ENCODE data around the gene SYT1.

- TF ChIP-seq POLR2A (IDR thresholded peaks at IDR 0.05; ENCODE audit: low read depth, low read length): no peak
- TF ChIP-seq EZH2 (IDR thresholded peaks at IDR 0.05; ENCODE audit: borderline replicate concordance, low read depth, low read length, severe bottlenecking): no peak
- TF ChIP-seq CTCF (IDR thresholded peaks at IDR 0.05; ENCODE audit: extremely low read depth in 1 of 2, insufficient read depth in 1 of 2, low read depth in 1 of 2, low read length in 2 of 2): no peak
- no peak for TF ChIP-seq POLR2AphosphoS5 (IDR thresholded peaks at IDR 0.05; ENCODE audit: insufficient read depth, low read depth, low read length)
- TF ChIP-seq MYC (IDR thresholded peaks at IDR 0.05; ENCODE audit: low read depth, low read length): no peak
These were observed 255.2 kb downstream of the SYT1 start for GRCh38 chr12:79119796-79120195.

Data from endothelial cell of umbilical vein (primary cell).